CD4-positive, alpha-beta T cell treated with Interferon alpha-2 for 1 hour (primary cell): Measurements from ENCODE around the gene KCNIP3.

ENCODE experiments used
- DNase-seq, 2 donors: peaks; one replicate each; pipeline ENCODE4 v3.0.0-alpha.2; 2020 to 2022

KCNIP3 gene

GRCh38 chr2:95297639-95298395, 670 bp downstream of the KCNIP3 start:
- no peak for DNase-seq

- no peak for DNase-seq
These were observed 1.5 kb downstream of the KCNIP3 start for GRCh38 chr2:95298486-95299111.

DNA sequence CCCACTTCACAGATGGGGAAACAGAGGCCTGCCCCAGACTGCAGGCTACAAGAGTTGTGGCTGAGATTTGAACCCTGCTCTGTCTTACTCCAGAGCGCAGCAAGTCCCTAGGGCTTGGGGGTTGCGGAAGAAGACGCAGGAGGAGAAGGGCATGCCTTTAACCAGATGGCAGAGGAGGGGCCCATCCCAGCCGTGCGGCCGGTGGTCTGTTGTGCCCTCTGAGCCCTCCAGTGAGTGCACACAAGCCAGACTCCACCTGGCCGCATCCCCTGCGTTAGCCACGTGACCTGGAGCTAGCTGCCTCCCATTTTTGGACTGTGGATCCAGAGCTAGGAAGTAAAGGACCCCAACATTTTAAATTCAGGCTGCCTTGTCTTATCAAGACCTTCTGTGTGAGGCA, 2.8 kb downstream of the KCNIP3 start:
- no peak for DNase-seq

GRCh38 chr2:95300450-95300849, 3.3 kb downstream of the KCNIP3 start:
- DNase-seq = no peak

DNA sequence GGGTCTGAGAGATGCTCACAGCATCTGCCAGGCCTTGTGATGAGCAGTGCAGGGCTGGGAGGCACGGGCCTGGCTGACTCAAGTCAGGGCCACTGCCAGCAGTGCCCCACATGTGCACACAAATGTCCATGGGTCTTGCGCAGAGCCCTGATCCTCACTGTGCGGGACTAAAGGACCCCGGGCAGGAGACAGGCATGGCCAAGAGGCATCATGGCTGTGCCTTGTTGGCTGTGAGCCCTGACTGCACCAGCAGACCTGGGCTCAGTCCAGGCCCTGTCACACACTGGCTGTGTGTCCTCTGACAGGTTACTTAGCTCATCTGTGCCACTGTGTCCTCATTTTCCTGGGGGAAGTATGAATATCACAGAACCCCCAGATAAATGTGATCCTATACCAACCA, 4.0 kb downstream of the KCNIP3 start:
- no peak for DNase-seq

- no peak for DNase-seq
These were observed 4.9 kb downstream of the KCNIP3 start for GRCh38 chr2:95301876-95302641.

GRCh38 chr2:95303191-95303919, 6.2 kb downstream of the KCNIP3 start:
- no peak for DNase-seq

DNA sequence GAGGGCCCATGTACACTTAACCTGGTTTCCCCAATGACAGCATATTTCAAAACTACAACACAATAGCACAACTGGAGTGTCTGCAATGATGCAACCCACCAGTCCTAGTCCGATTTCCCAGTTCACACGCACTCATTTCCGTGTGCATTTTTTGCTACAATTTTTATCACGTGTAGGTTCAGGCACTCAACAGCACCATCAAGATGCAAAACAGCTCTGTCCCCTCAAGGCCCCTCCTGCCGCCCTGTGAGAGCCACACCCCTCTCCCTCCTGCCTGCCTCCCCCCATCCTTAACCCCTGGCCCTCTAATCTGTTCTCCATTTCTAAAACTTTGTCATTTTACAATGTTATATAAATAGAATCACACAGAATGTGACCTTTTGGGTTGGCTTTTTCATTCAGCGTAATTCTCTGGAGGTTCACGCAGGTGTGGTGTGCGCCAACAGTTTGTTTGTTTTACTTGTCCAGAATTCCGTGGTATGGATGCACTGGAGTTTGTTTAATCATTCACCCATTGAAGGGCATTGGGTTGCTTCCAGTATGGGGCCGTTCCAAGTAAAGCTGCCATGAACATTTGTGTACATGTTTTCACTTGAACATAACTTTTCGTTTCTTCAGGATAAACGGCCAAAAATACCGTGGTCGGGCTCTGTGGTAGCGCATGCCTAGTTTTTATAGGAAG, 8.4 kb downstream of the KCNIP3 start:
- DNase-seq = no peak

DNA sequence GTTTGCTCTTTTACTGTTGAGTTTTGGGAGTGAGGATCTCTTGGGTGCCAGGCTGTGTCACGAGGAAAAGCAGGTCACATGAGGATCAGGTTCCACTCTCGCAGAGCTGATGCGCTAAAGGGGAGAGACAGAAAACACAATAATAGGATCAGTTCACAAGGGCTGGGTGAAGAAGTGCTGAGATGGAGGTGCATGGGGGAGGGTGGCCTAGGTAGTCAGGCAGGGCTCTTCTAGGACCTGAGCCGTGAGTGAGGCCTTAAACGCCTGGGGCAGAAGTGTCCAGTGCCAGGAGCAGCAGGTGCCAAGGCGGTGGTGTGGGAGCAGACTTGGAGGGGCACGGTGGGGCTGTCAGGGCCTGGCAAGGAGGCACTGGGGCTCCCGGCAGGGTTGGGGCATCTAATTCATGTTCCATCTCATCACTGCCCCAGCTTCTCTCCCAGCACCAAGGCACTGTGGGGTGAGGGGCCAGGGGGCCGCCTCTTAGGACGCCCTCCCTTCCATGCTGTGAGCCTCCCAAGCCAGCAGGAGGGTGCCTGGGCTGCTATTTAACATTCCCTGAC, 9.3 kb downstream of the KCNIP3 start:
- no peak for DNase-seq

- DNase-seq = no peak
These were observed 9.9 kb downstream of the KCNIP3 start for GRCh38 chr2:95307036-95307435.

DNA sequence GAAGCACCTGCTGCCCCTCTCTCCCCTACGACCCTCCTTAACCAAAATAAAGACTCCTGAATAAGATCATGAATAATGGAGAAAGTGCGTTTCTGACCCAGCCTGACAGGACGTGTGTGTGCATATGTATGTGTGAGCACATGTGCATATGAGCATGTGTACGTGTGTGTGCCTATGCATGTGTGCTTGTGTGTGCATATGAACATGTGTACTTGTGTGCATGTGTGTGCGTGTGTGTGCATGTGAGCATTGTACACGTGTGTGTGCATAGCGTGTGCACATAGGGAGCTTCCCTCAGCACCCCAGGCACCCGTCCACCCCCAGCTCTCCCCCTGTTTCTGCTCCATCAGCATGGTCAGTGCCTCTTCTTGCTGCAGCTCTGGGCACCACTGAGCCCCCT, 10.7 kb downstream of the KCNIP3 start:
- DNase-seq = no peak

- no peak for DNase-seq
These were observed 11.4 kb downstream of the KCNIP3 start for GRCh38 chr2:95308426-95308990.

GRCh38 chr2:95309599-95309998, 12.5 kb downstream of the KCNIP3 start:
- DNase-seq = no peak

GRCh38 chr2:95310216-95310615, 13.1 kb downstream of the KCNIP3 start:
- no peak for DNase-seq

- DNase-seq = no peak
These were observed 13.5 kb downstream of the KCNIP3 start for GRCh38 chr2:95310651-95311050.

GRCh38 chr2:95311815-95312542, 14.8 kb downstream of the KCNIP3 start:
- no peak for DNase-seq

DNA sequence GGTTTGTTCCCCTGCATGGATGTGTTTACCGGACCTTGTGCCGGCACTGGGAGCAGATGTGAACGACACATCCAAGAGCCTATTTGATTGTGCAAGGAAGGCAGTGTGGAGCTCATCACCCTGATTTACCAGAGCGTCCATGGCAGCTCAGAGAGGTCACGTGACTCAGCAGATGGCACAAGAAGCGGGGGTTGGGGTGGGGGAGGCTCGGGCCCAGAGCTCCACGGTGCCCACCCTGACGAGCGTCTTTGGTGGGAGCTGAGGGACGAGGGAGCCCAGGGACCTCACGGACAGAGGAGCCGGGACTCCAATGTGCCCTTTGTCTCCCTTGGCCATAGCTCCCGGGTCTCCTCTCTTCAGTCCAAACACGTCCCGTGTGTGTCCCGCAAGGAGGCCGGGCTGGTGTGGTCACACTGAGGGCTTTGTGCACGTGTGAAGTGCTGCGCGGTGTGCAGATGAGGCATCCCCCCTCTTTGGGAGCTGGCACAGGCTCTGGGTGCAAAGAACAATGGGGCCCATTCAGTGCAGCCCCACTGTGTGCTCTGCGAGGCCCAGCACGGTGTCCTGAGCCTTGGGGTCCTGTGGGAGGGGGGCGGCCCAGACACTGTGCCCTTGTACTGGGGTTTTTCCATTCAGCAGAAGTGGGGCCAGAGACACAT, 15.5 kb downstream of the KCNIP3 start:
- no peak for DNase-seq

GRCh38 chr2:95313296-95314131, 16.4 kb downstream of the KCNIP3 start:
- DNase-seq = no peak

- no peak for DNase-seq
These were observed 17.4 kb downstream of the KCNIP3 start for GRCh38 chr2:95314598-95314963.
